ENCODE measurements around the gene CIBAR2. TPM values are rescaled to one million over a fixed set of nuclear protein-coding genes. Genes with fewer than 3 reads are reported as not detected.

CIBAR2 gene
- total and polyA plus RNA-seq, 10 of the 15 experiments (the other 5 are each of a cell fraction or from before 2014, with no cell fraction given) = 0.05 to 0.16 (median 0.07) TPM; not detected in 7

DNA sequence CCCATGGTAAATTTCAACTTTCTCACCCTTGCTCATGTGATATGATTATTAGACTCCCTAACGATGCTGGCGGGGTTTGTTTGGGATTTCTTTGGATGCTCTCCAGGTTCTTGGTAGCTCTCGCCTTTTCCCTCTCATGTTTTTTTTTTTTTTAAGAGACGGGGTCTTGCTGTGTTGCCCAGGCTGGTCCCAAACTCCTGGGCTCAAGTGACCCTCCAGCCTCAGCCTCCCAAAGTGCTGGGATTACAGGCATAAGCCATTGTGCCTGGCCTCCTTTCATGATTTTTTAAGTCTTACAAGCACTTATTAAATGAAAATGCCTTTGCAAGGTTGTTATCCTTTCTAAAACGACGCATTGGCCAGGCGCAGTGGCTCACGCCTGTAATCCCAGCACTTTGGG is 60.6 kb downstream of the CIBAR2 start:
- no peak for TF ChIP-seq SMARCA5 (IDR thresholded peaks at IDR 0.05)
- no peak for TF ChIP-seq RFX5 (IDR thresholded peaks at IDR 0.05; ENCODE audit: low read depth, low read length)
- TF ChIP-seq, protein P1, sequence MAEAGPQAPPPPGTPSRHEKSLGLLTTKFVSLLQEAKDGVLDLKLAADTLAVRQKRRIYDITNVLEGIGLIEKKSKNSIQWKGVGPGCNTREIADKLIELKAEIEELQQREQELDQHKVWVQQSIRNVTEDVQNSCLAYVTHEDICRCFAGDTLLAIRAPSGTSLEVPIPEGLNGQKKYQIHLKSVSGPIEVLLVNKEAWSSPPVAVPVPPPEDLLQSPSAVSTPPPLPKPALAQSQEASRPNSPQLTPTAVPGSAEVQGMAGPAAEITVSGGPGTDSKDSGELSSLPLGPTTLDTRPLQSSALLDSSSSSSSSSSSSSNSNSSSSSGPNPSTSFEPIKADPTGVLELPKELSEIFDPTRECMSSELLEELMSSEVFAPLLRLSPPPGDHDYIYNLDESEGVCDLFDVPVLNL (IDR thresholded peaks at IDR 0.05; ENCODE audit: low read depth, low read length) = no peak
- TF ChIP-seq BMI1 (IDR thresholded peaks at IDR 0.05; ENCODE audit: borderline replicate concordance) = no peak
- no peak for TF ChIP-seq MYB (IDR thresholded peaks at IDR 0.05; ENCODE audit: borderline replicate concordance, low read depth, low read length)
- TF ChIP-seq BHLHE40 (IDR thresholded peaks at IDR 0.05; ENCODE audit: borderline replicate concordance in 1 of 2, low read depth in 2 of 2, low read length in 1 of 2) = no peak
- TF ChIP-seq, protein P2, sequence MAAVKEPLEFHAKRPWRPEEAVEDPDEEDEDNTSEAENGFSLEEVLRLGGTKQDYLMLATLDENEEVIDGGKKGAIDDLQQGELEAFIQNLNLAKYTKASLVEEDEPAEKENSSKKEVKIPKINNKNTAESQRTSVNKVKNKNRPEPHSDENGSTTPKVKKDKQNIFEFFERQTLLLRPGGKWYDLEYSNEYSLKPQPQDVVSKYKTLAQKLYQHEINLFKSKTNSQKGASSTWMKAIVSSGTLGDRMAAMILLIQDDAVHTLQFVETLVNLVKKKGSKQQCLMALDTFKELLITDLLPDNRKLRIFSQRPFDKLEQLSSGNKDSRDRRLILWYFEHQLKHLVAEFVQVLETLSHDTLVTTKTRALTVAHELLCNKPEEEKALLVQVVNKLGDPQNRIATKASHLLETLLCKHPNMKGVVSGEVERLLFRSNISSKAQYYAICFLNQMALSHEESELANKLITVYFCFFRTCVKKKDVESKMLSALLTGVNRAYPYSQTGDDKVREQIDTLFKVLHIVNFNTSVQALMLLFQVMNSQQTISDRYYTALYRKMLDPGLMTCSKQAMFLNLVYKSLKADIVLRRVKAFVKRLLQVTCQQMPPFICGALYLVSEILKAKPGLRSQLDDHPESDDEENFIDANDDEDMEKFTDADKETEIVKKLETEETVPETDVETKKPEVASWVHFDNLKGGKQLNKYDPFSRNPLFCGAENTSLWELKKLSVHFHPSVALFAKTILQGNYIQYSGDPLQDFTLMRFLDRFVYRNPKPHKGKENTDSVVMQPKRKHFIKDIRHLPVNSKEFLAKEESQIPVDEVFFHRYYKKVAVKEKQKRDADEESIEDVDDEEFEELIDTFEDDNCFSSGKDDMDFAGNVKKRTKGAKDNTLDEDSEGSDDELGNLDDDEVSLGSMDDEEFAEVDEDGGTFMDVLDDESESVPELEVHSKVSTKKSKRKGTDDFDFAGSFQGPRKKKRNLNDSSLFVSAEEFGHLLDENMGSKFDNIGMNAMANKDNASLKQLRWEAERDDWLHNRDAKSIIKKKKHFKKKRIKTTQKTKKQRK (IDR thresholded peaks at IDR 0.05; ENCODE audit: low read depth, low read length) = no peak
- H3K4me3 ChIP-seq = no peak overlapping the region
- no peaks in the 10 kb centered on the region for H4K20me1 ChIP-seq (ENCODE audit: control insufficient read depth, insufficient read depth)
- ATAC-seq (no peak), DNase-seq (ENCODE audit: low read depth, low spot score) (no peak), FAIRE-seq (no peak)
- peaks cover 20% of the 10 kb centered on the region for H3K4me1 ChIP-seq (ENCODE audit: control insufficient read depth, insufficient read depth, low read length)
- no peaks in the 10 kb centered on the region for H3K9me3 ChIP-seq (replicated peaks; ENCODE audit: control insufficient read depth, insufficient read depth, low read length)
- ChIA-PET SMC1A (ENCODE audit: uncharacterized antibody, unreplicated experiment) (no interaction called here), POLR2A (no interaction called here), CTCF (interaction anchor here (1.0 to 2.4 kb wide), 3 partner anchors 25 to 40 kb away, joined by 3 to 8 read pairs (median 3); partner anchors contain the start of gene ZDHHC7), RAD21 (ENCODE audit: unreplicated experiment) (no interaction called here)
- no peak overlapping the region for H2AFZ ChIP-seq (ENCODE audit: control insufficient read depth, low read depth, low read length)
- no peaks in the 10 kb centered on the region for H3K79me2 ChIP-seq (ENCODE audit: control insufficient read depth, insufficient read depth, low read length)
- no peak overlapping the region for H3K9ac ChIP-seq (ENCODE audit: control insufficient read depth, insufficient read depth, low read length)
- WGBS (ENCODE audit: insufficient coverage, insufficient replicate concordance, low lambda C conversion rate, missing lambda C conversion rate) = 93% methylated on average over 8 of the region's 8 CpGs
- intact Hi-C loops (cut with micrococcal nuclease; ENCODE audit: unreplicated experiment) = no loop called here
- in situ Hi-C loops (cut with MboI) = no loop called here
- H3K36me3 ChIP-seq (ENCODE audit: control insufficient read depth in 2 of 2, insufficient read depth in 2 of 2, low read length in 1 of 2) = no peaks in the 10 kb centered on the region
- no TSS peak for BruUV-seq (replicated peaks)
- H3K4me2 ChIP-seq (ENCODE audit: control insufficient read depth, insufficient read depth) = no peak overlapping the region
- H3K27me3 ChIP-seq (replicated peaks in 1 of 2; ENCODE audit: control insufficient read depth in 2 of 2, insufficient read depth in 2 of 2, low read length in 1 of 2) = no peaks in the 10 kb centered on the region
- no peak overlapping the region for H3K27ac ChIP-seq (ENCODE audit: control insufficient read depth, insufficient read depth)
